IMR-90 (cell line): ENCODE data around the gene ALG1. TPM values are rescaled to one million over a fixed set of nuclear protein-coding genes. Genes with fewer than 3 reads are reported as not detected.
"Not testable (repeated sequence)": the region's sequence is repeated elsewhere in the genome, so short reads cannot be mapped to it uniquely, and the experiment has no call there.

Source experiments
- ATAC-seq: fragments of 200-7000 bp; cut with Tn5 transposase; 2 replicates; pipeline ENCODE4 v1.9.1; 2020; ENCODE audit warnings: low read depth, mild to moderate bottlenecking, moderate library complexity
- BruUV-seq: library from RNA; stranded (reverse); fragments of 400-500 nt; replicated peaks from 2 replicates; lab custom pipeline; 2021; lab: Mats Ljungman, UMichigan
- CTCF ChIA-PET: fragments of 300-600 bp; formaldehyde crosslinking; extraction: SDS; loops from one replicate; lab custom pipeline; 2021; ENCODE audit warnings: antibody characterized with exemption; lab: Yijun Ruan, JAX
- POLR2A ChIA-PET: fragments of 300-600 bp; sonication (Branson Sonifier 250); formaldehyde crosslinking; loops from one replicate; lab custom pipeline; 2022; ENCODE audit warnings: antibody characterized with exemption; ENCODE audit not compliant: unreplicated experiment; lab: Charles Lee
- DNase-seq: peaks from one replicate; pipeline ENCODE4 v3.0.0; 2013
- H2AFZ ChIP-seq: replicated peaks from 2 replicates; pipeline ENCODE3; 2013; ENCODE audit warnings: low read length, mild to moderate bottlenecking; ENCODE audit not compliant: poor library complexity
- H2AK5ac ChIP-seq: 2 replicates; pipeline ENCODE4 v1.6.1; 2013; ENCODE audit warnings: low read depth, low read length, inconsistent platforms
- H2AK9ac ChIP-seq: replicated peaks from 2 replicates; pipeline ENCODE3; 2013; ENCODE audit warnings: mild to moderate bottlenecking, low read depth, low read length, moderate library complexity; ENCODE audit not compliant: poor library complexity
- H2BK120ac ChIP-seq: 2 replicates; pipeline ENCODE4 v1.6.1; 2013; ENCODE audit warnings: low read depth, low read length, inconsistent platforms
- H2BK15ac ChIP-seq: 3 replicates; pipeline ENCODE4 v1.6.1; 2013; ENCODE audit warnings: low read depth, low read length, inconsistent platforms
- H2BK20ac ChIP-seq: 2 replicates; pipeline ENCODE4 v1.6.1; 2013; ENCODE audit warnings: low read depth, mild to moderate bottlenecking, inconsistent platforms, low read length, moderate library complexity
- H2BK5ac ChIP-seq: 2 replicates; pipeline ENCODE4 v1.6.1; 2013; ENCODE audit warnings: mild to moderate bottlenecking, low read depth, low read length, inconsistent platforms; ENCODE audit not compliant: poor library complexity, severe bottlenecking
- H3K14ac ChIP-seq: replicated peaks from 2 replicates; pipeline ENCODE4 v1.6.1; 2013; ENCODE audit warnings: low read depth, low read length, inconsistent platforms
- H3K18ac ChIP-seq: 2 replicates; pipeline ENCODE4 v1.6.1; 2013; ENCODE audit warnings: low read depth, low read length, control low read depth
- H3K23ac ChIP-seq: 2 replicates; pipeline ENCODE4 v1.6.1; 2013; ENCODE audit warnings: low read depth, low read length, inconsistent platforms
- H3K27ac ChIP-seq: 2 replicates; pipeline ENCODE4 v1.5.1; 2013; ENCODE audit warnings: mild to moderate bottlenecking, control low read depth, low read length; ENCODE audit not compliant: insufficient read depth
- H3K27me3 ChIP-seq: 2 replicates; pipeline ENCODE4 v1.6.1; 2013; ENCODE audit warnings: low read length; ENCODE audit not compliant: control insufficient read depth, insufficient read depth
- H3K36me3 ChIP-seq: 2 replicates; pipeline ENCODE4 v1.6.1; 2013; ENCODE audit warnings: low read length, mixed read lengths; ENCODE audit not compliant: control insufficient read depth, insufficient read depth
- H3K4ac ChIP-seq: 2 replicates; pipeline ENCODE4 v1.6.1; 2013; ENCODE audit warnings: low read depth, low read length, inconsistent platforms
- H3K4me1 ChIP-seq: 2 replicates; pipeline ENCODE4 v1.6.1; 2013; ENCODE audit warnings: low read length, mixed read lengths; ENCODE audit not compliant: control insufficient read depth, insufficient read depth
- H3K4me2 ChIP-seq: 2 replicates; pipeline ENCODE4 v1.6.1; 2013; ENCODE audit warnings: low read depth, mild to moderate bottlenecking, control low read depth, low read length, moderate library complexity
- H3K4me3 ChIP-seq: 2 replicates; pipeline ENCODE4 v1.5.1; 2013; ENCODE audit warnings: low read depth, mild to moderate bottlenecking, control low read depth, low read length, moderate library complexity; ENCODE audit not compliant: insufficient read depth
- H3K56ac ChIP-seq: 2 replicates; pipeline ENCODE4 v1.6.1; 2013; ENCODE audit warnings: low read length, inconsistent platforms; ENCODE audit not compliant: insufficient read depth; ENCODE audit errors: extremely low read depth
- H3K79me1 ChIP-seq, 2 experiments: 2 replicates each; pipeline ENCODE4 v1.6.1; 2013; ENCODE audit warnings: low read length in 2 of 2, inconsistent platforms in 1 of 2, low read depth in 1 of 2
- H3K9ac ChIP-seq: 2 replicates; pipeline ENCODE4 v1.6.1; 2013; ENCODE audit warnings: low read depth, low read length, control low read depth
- H3K9me1 ChIP-seq: 2 replicates; pipeline ENCODE4 v1.6.1; 2013; ENCODE audit warnings: low read length, inconsistent platforms; ENCODE audit not compliant: insufficient read depth
- H3K9me3 ChIP-seq: 2 replicates; pipeline ENCODE4 v1.6.1; 2013; ENCODE audit warnings: low read length; ENCODE audit not compliant: control insufficient read depth, insufficient read depth
- H4K20me1 ChIP-seq: 2 replicates; pipeline ENCODE4 v1.6.1; 2013; ENCODE audit warnings: low read length, inconsistent platforms; ENCODE audit not compliant: insufficient read depth
- H4K5ac ChIP-seq: 2 replicates; pipeline ENCODE4 v1.6.1; 2013; ENCODE audit warnings: mild to moderate bottlenecking, low read depth, low read length, control low read depth
- H4K8ac ChIP-seq, 2 experiments: 2 replicates each; pipeline ENCODE4 v1.6.1; 2013; ENCODE audit warnings: low read depth in 2 of 2, low read length in 2 of 2, control low read depth in 1 of 2, inconsistent platforms in 1 of 2
- H4K91ac ChIP-seq: 2 replicates; pipeline ENCODE4 v1.6.1; 2013; ENCODE audit warnings: low read depth, low read length, inconsistent platforms; ENCODE audit not compliant: insufficient read depth
- WGBS, 2 experiments: methylation state at CpG; one replicate each; pipeline versions ENCODE4 v1.1.5 to v1.1.7; 2013; ENCODE audit warnings: missing lambda C conversion rate in 2 of 2; ENCODE audit not compliant: insufficient read length in 1 of 2; ENCODE audit errors: extremely low coverage in 2 of 2; 5-methylcytosine and 5-hydroxymethylcytosine counted together
- dilution Hi-C: fragments of 300-500 bp; cut with HindIII; formaldehyde crosslinking; loops from one replicate; pipeline ENCODE4 v1.14.3; 2018; ENCODE audit warnings: low sequenced_read_pairs; ENCODE audit not compliant: unreplicated experiment
- in situ Hi-C: fragments of 300-500 bp; cut with MboI; formaldehyde crosslinking; loops from 3 replicates; pipeline ENCODE4 v1.14.3; 2019; ENCODE audit warnings: low sequenced_read_pairs, inconsistent platforms, mixed read lengths
- intact Hi-C: fragments of 100-400 bp; cut with micrococcal nuclease; formaldehyde crosslinking; loops from 2 replicates; pipeline ENCODE4 v1.10.0; 2022
- polyA plus RNA-seq, 3 experiments: library from polyadenylated mRNA; depleted of rRNA; stranded (reverse); fragments of >200 nt; gene quantifications; 2 replicates each; pipeline ENCODE4 v1.2.3, GENCODE V29; 2012; ENCODE audit warnings: low replicate concordance in 1 of 3
- total RNA-seq: library from RNA; depleted of rRNA; stranded (reverse); fragments of >200 nt; gene quantifications from 2 replicates; pipeline ENCODE4 v1.2.3, GENCODE V29; 2012

ALG1 gene
- total and polyA plus RNA-seq, 2 of the 4 experiments (the other 2 are of a cell fraction): 30.9 to 41.0 TPM

DNA sequence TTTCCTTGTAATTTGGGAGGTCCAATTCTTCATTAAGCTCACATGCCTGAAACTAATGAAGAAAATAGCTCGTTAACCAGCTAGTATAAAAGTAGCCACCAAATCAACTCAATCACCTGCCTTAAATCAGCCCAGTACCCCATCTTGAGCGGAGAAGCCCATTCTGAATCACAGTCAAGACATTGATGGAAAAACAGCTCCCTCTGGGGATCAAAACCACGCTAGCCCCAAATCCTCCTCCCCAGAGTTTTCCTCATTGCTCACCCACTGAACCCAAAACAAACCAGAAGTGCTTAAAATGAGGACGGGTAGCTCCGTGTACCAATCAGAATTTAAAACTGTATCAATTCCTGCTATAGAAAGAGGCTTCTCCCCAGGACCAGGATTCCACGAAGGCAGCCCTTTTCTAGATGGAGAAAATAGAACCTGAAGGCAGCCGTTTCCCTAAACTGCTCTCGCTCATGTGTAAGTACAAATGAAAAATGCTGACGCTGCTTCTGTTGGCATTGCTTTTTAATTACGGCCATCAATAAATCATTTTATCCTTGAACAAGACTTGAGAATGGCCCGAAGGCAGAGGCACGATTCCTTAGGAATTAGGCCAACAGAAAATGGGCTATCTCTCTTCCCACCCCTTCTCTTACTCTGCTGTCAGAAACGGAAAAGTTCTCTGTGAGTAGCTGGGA, 61.4 kb downstream of the ALG1 start:
- H3K9me1 ChIP-seq, H4K5ac ChIP-seq, DNase-seq, H2BK20ac ChIP-seq, H2AFZ ChIP-seq, H3K27me3 ChIP-seq, H3K4ac ChIP-seq, H3K9me3 ChIP-seq, H3K9ac ChIP-seq, H4K8ac ChIP-seq, in situ Hi-C loops, H4K20me1 ChIP-seq, H3K27ac ChIP-seq, H3K36me3 ChIP-seq, H2AK5ac ChIP-seq, H3K79me1 ChIP-seq, ATAC-seq, H3K4me1 ChIP-seq, H2BK15ac ChIP-seq, H3K18ac ChIP-seq, BruUV-seq, intact Hi-C loops, CTCF ChIA-PET, H3K23ac ChIP-seq, H3K4me2 ChIP-seq, H2BK5ac ChIP-seq, H3K14ac ChIP-seq, H2AK9ac ChIP-seq, H2BK120ac ChIP-seq, POLR2A ChIA-PET, dilution Hi-C loops, H4K91ac ChIP-seq, H3K4me3 ChIP-seq, H3K56ac ChIP-seq: not testable (repeated sequence)
- no CpG with 5 or more reads among the region's 13 CpGs for WGBS, 2 experiments

DNA sequence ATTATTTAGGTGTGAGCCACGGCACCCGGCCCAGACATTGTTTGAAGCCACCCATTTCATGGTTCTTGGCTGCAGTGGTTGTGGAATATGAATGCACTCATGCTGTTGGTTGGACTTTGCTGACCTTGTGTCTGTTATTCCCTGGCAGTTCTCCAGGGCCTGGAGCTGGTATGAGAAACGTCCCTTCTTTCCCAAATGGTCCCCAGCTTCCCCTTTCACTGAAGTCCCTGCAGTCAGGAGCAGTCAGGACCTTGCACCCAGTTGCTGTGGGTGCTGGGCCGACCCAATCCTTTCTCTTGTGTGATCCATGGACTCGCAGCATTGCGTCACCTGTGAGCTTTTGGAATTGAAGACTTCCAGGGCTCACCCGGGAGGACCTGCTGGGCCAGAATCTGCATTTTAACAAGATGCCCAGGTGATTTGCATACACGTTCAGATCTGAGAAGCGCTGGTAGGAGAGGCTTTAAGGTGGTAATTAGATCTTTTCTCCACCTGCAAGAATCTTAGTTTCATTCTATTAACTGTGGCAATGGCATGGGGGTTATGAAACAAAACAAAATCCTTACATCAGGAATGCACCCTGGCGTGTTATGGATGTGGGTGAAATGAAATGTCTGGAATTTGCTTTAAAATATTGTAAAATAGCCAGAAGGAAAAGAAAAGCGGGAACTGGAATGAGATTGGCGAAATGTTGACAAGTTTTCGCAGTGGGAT, 63.3 kb downstream of the ALG1 start:
- POLR2A ChIA-PET, CTCF ChIA-PET: not testable (repeated sequence)

More for the DNA sequence above, 63.3 kb downstream of the ALG1 start:
- H3K9ac ChIP-seq, H3K4me3 ChIP-seq, H4K91ac ChIP-seq, H3K27me3 ChIP-seq, in situ Hi-C loops, ATAC-seq, H3K23ac ChIP-seq, intact Hi-C loops, H3K18ac ChIP-seq, H2BK120ac ChIP-seq, H4K5ac ChIP-seq, H2AK5ac ChIP-seq, H3K4ac ChIP-seq, H4K8ac ChIP-seq, H3K14ac ChIP-seq, DNase-seq, H3K9me1 ChIP-seq, H2BK15ac ChIP-seq, dilution Hi-C loops, H3K79me1 ChIP-seq, H3K9me3 ChIP-seq, H3K27ac ChIP-seq, H2BK20ac ChIP-seq, H2AK9ac ChIP-seq, BruUV-seq, H3K56ac ChIP-seq, H3K4me1 ChIP-seq, H3K36me3 ChIP-seq, H2AFZ ChIP-seq, H3K4me2 ChIP-seq, H4K20me1 ChIP-seq, H2BK5ac ChIP-seq: not testable (repeated sequence)
- 20% methylated on average over 1 of the region's 13 CpGs; no CpG with 5 or more reads in 1 of the 2 experiments for WGBS, 2 experiments
